Hypothalamus (tissue), 51 donors: ENCODE measurements around the gene HEXIM1.
A peak's percentile ranks its signal among the peaks of the same experiment; 100 is the strongest.

Source experiments
- DNase-seq, 51 donors: peaks; one replicate each; lab custom pipeline; 2025; lab: John Stamatoyannopoulos, UW

The HEXIM1 gene

DNA sequence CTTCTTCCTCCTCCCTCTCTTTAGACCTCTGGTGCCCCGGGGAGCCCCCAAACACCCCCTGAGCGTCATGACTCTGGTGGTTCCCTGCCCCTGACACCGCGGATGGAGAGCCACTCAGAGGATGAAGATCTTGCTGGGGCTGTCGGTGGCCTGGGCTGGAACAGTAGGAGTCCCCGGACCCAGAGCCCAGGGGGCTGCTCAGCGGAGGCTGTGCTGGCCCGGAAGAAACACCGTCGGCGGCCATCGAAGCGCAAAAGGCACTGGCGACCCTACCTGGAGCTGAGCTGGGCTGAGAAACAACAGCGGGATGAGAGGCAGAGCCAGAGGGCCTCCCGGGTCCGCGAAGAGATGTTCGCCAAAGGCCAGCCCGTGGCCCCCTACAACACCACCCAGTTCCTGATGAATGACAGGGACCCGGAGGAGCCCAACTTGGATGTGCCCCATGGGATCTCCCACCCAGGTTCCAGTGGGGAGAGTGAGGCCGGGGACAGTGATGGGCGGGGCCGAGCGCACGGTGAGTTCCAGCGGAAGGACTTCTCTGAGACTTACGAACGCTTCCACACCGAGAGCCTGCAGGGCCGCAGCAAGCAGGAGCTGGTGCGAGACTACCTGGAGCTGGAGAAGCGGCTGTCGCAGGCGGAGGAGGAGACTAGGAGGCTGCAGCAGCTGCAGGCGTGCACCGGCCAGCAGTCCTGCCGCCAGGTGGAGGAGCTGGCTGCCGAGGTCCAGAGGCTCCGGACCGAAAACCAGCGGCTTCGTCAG lies 20.9 kb downstream of the HEXIM1 start:
- no peak for DNase-seq

DNA sequence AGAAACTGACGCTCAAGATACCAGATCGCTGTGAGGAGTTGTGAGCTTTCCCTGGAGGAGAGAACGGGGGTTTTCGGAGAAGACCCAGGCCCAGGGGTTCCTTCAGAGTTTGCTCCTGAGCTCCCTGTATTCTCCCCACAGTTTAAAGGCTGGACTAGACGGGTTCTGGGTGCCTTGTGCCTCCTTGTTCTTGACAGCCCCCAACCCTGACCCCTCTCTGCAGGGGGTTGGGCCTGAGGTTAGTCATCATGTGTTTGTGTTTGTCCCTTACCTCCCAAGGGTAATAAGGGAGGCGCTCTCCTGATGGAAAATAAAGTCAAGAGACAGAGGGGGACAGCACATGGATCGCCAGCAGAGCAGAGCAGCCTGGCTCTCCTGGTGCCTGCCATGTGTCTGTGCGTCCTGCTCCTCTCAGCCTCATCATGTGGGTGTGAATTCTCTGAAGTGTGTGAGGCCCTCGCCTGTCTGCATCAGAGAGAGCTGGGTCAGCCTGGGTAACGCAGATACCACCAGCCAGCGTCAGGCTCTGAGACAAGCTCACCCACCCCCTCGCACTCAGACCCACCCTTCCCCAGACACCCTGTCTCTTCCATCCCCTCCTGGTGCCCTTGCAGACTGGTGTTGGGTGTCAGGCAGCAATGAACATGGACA lies 22.1 kb downstream of the HEXIM1 start:
- DNase-seq, result peak in 5 of 51 donors; percentile 27 to 46 (median 40)

DNA sequence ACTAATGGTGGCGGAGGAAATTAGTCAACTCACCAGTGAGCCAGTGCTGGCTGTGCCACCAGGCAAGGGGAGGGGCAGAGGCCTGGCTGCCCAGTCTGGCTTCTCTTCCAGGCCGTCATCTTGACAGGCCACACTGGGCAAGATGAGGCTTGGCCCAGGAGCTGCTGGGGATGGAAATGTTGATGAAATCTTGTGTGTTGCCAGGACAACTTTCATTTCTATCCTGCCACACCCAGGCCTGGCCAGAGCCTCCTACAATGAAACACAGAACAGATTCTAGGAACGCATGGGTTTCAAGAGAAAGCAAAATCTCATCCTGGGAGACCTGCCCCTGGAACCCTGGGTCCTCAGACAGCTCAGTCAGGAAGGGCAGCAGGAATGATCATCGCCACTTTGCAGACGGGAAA lies 22.7 kb downstream of the HEXIM1 start:
- peak in 26 of 51 donors; percentile 9 to 67 (median 32) for DNase-seq

DNA sequence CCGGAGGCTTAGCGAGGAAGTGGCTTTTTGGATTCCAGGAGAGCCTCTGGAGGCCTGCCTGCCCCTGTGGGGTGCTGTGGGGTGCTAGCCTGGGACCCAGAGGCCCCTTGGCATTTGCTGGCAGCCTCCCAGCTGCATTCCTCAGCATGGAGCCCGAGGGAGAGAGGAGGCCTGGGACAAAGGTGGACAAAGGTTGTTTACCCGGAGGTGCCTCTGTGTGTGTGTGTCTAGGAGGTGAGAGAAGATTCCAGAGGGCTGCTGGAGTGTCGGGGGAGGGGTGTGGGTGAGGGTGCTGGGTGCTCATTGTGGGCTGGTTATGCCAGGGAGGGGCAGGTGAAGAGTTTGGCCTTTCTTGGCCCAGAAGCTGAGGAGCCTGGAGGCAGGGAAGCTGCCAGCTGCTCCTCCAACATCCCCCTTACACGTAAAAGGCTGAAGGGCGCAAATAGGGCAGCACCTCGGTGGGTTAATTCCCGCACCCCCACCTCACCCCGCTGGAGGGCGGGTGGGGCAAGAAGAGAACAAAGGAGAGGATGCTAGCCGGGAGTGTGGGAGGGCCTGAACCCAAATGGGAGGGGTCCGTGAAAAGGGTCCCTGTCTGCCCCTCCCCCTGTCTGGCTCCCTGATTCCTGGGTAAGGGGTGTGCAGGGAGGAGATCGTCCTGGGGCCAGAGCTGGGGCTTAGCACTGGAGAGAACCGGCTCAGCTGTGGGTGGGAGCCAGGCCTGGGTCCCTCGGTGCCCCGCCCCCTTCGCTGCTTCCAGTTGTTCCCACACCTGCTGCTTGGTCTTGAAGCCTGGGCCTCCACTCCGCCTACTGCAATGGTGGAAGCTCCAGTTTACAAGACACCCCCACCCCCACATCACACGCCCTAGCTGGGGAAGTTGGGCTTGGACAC lies 23.3 kb downstream of the HEXIM1 start:
- DNase-seq, result peak in 12 of 51 donors; percentile 11 to 53 (median 28)

DNA sequence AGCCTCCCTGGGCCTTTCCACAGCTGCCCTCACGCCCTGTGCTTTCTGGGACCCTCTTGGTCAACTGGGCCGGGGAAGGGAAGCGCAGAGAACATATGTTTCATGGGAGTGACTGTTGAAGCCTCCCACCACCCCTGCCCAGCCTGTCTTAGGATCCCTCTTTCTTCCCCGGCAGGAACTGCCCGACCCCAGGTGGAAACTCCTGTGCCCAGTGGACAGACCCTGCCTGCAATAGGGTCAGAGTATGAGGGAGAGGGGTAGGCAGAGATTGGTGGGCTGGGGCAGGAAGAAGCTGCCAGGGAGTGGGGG lies 23.9 kb downstream of the HEXIM1 start:
- no peak for DNase-seq

DNA sequence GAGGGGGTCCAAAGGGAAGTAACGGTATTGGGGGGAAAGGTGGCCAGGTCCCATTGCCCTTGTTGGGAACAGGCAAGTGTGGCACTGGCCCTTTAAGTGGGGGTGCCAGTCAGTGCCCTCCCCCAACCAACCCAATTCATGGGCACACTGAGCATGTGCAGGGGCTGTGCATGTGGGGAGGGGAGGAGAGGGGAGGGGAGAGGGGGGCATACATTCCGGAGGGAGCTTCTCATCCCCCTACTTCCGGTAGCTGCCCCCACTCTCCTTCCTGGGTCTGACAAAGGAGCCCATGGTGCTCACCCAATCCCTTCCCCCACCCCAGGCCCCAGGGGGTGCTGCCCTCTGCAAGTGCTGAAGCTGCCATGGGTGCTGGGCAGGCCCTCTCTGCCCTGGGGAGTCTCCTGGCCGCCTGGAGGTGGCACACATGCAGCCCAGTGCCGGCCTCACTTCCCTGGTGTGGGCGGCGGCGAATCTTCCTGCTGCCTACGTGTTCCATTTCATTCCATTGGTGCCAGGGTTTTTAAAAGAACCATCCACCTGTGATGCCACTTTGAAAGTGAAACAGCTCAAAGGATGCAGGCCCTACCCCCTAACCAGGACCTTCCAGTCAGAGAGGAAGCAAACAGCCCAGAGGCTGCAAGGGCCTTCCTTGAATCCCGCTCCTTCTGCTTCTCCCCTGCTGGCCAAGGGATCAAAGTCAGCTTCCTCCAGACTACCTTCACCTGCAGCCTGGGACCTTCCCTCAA lies 24.4 kb downstream of the HEXIM1 start:
- DNase-seq, result peak; percentile 47 to 95 (median 82)

DNA sequence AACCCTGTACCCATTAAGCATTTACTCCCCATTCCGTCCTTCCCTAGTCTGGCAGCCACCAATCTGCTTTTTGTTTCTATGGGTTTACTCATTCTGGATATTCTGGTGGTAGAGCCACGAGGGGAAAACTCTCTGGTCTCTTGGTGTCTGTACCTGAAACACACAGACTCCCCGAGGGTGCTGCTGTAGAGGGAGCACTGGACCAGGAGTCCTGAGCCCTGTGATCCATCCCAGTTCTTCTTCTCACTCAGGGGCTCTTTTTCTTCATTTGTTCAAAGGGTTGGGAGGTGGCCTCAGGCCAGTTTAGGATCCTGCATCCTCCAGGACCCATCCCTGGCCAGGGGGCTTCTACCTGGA lies 27.5 kb downstream of the HEXIM1 start:
- no peak for DNase-seq

DNA sequence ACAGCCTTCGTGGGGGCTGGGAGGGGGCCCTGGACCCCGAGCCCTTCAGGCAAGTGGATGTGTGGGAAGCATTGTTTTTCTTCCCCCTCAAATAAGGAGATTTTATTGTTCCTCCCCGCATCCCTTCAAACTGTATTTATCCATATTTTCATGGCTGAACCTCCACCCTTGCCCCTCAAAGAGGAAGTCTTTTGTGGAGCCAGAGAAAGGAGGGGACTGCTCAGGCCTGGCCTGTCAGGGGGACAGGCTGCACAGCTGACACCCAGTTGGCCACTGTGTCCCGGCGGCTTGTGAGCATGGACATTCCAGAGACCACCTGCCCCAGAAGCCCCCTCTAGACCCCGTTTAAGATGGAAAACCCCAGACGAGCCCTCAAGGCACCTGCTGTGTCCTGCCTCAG lies 29.3 kb downstream of the HEXIM1 start:
- no peak for DNase-seq

DNA sequence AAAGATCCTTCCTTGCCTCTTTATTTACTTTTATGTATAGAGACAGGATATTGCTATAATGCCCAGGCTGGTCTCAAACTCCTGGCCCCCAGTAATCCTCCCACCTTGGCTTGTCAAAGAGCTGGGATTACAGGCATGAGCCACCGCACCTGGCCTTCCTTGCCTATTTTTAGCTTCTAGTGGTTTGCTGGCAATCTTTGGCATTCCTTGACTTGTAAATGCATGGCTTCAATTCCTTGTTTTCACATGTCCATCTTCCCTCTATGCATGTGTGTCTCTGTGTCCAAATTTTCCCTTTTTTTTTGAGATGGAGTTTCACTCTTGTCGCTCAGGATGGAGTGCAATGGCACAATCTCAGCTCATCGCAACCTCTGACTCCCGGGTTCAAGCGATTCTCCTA lies 35.9 kb downstream of the HEXIM1 start:
- DNase-seq, result no peak

DNA sequence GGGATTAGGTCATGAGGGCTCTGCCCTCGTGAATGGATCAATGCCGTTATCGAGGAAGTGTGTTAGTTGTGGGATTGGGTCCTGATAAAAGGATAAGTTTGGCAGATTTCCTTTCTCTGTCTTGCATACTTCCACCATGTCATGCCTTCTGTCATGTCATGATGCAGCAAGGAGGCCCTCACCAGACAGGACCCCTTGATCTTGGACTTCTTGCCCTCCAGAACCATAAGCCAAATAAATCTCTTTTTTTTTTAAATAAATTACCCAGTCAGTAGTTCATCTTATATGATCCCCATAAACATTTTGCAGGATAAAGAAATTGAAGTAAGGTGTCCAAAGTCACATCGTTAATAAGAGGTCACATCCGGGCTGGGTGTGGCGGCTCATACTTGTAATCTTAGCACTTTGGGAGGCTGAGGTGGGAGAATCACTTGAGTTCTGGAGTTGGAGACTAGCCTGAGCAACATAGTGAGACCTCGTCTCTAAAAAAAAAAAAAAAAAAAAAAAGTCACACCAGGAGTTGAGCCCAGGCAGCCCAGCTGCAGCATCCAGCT lies 38.6 kb downstream of the HEXIM1 start:
- no peak for DNase-seq

DNA sequence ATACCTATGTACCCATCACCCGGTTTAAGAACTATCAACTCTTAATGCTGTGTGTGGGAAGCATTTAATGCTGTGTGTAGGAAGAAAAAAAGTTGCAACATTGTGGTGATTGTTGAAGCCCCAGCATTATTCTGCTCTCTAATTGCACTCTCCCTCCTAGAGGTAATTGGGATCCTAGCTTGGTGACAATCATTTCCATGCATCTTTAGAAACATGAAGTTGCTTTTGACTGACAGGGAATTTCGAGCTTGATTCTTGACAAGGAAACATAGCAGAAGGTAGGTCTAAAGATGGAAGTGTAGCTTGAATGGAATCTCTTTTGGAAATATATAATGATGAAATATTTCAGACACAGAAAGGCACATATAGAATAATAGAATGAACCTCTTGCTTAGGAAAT lies 40.7 kb downstream of the HEXIM1 start:
- no peak for DNase-seq

DNA sequence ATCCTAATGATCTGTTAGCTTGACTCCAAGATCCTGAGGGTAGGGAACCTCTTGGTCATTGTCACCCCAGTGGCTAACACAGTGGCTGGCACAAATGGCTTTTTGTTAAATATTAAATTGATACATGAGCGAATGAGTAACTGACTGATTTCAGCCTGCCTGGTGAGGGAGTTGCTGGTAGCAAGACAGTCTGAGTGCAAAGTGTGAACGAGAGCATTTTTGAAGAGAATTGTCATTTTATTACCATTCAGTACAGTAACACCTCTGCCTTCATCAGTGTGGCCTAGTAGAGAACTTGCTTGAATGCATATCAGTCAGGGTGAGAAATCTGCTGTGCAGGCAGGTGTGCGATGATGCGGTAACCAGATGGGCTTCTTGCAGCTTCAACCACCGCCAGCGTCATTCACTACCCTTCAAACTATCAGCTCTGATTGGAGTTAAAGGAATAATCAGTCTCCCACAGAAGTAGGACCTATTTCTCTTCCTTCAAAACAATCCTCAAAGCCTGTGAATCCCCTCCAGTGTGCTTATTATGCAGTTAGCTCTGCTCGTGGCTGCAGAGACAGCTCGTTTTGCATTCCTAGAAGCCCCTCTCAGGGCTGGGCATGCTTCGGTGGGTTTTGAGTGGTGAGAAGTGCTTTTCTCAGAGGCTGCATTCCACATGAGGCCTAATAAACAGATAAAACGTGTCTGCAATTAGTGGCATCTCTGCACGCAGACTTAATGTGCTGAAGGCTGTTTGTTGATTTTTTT lies 42.4 kb downstream of the HEXIM1 start:
- DNase-seq, result no peak

DNA sequence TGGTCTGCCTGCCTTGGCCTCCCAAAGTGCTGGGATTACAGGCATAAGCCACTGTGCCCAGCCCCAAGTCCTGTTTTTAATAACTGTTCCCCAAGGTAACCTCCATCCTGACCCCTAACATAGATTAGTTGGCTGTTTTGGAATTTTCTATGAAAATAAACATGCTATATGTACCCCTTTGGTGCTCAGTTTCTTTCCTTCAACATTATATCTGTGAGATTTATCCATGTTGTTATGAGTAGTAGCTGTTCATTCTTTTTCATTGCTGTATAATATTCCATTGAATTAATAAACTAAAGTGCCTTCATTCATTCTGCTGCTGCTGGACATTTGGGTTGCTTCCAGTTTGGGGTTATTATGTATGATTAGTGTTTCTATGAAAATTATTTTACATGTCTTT lies 47.1 kb downstream of the HEXIM1 start:
- no peak for DNase-seq

DNA sequence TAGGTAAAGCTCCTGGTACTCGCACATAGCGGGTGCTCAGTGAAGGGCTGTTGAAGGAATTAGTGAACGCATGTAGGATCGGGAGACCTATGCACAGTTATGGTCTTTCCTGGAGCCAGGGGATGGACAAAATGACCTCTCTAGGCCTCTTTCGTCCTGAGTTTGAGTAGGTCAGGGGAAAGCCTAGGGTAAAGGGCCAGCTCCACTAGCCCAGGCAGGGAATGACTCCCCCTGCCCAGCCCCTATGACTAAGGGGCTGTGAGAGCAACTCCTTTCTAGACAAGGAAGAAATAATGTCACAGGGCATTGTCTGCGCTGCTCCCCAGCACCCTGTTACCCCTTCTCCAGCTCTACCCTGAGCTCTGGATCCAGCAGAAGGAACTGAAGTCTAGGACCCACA lies 48.8 kb downstream of the HEXIM1 start:
- no peak for DNase-seq

DNA sequence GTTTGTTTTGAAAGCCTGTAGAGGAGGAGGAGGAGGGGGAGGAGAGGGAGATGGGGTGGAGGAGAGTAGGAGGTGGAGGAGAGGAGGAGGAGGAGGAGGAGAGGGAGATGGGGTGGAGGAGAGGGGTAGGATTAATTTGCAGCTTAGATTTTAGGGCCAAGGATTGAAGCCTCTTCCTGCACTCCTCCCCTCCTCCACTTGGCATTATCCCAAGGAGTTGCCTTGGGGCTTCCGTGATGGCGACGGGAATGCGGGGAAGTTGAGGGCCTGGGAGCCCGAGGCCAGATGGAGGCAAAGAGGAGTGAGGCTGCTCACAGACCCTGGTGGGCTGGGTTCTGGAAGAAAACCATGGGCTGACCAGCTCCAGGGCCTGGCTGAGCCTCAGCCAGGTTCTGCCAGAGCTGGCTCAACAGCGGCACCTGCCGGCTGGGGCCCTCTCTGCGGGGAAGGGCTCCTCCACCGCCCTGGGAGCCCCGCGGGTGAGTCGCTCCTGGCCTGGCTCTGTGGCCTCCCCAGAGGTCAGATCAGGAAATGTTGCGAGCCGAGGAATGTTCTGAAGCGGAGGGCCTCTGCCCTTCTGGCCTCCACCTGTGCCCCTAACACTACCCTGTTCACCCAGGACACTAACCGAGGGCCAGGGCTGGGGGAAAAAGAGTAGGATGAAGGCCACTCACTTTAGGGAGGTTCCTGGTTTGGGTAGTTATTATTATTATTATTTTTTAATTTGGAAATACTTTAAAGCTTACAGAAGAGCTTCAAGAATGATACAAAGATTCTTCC lies 49.5 kb downstream of the HEXIM1 start:
- peak; percentile 34 to 93 (median 79) for DNase-seq

DNA sequence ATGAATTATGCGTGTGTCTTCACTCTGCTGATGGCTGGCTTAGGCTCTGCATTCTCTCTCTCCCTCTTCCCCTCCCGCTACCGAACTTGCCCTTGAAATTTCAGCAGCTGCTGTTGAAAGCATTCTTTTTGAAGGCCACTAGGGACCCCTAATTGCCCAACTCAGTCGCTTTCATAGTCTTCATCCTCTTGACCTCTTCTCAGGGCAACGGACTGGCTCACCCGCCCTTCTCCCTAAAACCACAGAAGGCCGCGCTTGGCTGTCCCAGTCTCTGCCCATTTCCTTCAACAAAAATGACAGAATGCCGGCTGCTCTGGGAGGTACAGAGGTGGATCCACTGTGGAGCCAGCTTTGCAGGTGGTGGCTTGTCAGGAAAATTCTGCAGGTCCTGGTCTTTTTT lies 52.4 kb downstream of the HEXIM1 start:
- no peak for DNase-seq

DNA sequence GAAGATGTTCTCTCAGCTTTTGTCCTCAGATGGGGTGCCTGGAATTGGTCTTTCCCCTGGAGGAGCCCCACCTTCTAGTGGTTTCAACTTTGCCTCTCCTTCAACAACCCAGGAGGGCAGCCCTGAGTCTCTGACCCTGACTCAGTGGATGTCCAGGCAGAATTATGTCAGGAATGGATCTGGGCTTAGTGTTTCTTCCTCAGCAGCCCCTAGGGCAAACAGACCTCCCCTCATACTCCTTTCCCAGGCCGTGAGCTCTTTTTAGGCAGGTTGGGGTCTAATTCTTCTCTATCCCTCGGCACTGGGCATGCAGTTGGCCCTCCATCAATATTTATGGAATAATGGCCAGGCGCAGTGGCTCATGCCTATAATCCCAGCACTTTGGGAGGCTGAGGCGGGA lies 53.2 kb downstream of the HEXIM1 start:
- DNase-seq, result no peak
